Measurements from ENCODE around the gene TGFBRAP1.

GRCh38 chr2:105357122-105357521 is 27.6 kb upstream of the TGFBRAP1 start:
- no peak for TF ChIP-seq GATA2 (IDR thresholded peaks at IDR 0.05; ENCODE audit: low read depth, low read length)
- no peak for TF ChIP-seq GATA3 (IDR thresholded peaks at IDR 0.05; ENCODE audit: low read depth, low read length)
